ENCODE data around the gene PTGES2.

Gene PTGES2

GRCh38 chr9:128142061-128142460, 14.5 kb upstream of the PTGES2 start:
- Histone ChIP-seq H3K27ac (ENCODE audit: low read depth, low read length) (no peak overlapping the region), H3K79me1 (ENCODE audit: low read length) (peaks cover 13% of the 10 kb centered on the region), H3K18ac (ENCODE audit: low read length) (no peak overlapping the region), H3K4me2 (ENCODE audit: low read length) (no peak overlapping the region), H3K9me3 (ENCODE audit: insufficient read depth, low read depth, low read length) (no peaks in the 10 kb centered on the region), H3K4ac (ENCODE audit: low read depth, low read length) (no peak overlapping the region), H4K8ac (ENCODE audit: low read depth, low read length) (no peak overlapping the region), H3K14ac (ENCODE audit: low read length) (no peak overlapping the region), H2BK5ac (ENCODE audit: low read depth, low read length, poor library complexity) (no peak overlapping the region), H2AK5ac (ENCODE audit: low read length) (no peak overlapping the region), H2BK120ac (ENCODE audit: insufficient read depth, low read length, poor library complexity) (no peak overlapping the region), H3K27me3 (ENCODE audit: insufficient read depth, low read length) (no peaks in the 10 kb centered on the region), H2AFZ (ENCODE audit: insufficient read depth, low read length, poor library complexity) (no peak overlapping the region), H2BK12ac (ENCODE audit: low read length) (no peak overlapping the region), H3K36me3 (ENCODE audit: control insufficient read depth in 1 of 2, insufficient read depth in 2 of 2, low read length in 2 of 2) (no peaks in the 10 kb centered on the region), H4K91ac (ENCODE audit: low read depth, low read length) (no peak overlapping the region), H3K4me1 (ENCODE audit: control insufficient read depth in 1 of 2, insufficient read depth in 2 of 2, low read length in 2 of 2) (peaks cover 14 to 16% of the 10 kb centered on the region in 2 experiments), H3K23ac (ENCODE audit: low read length) (no peak overlapping the region), H4K12ac (ENCODE audit: low read depth, low read length) (no peak overlapping the region), H3K79me2 (ENCODE audit: control insufficient read depth, insufficient read depth, low read length, poor library complexity) (no peaks in the 10 kb centered on the region), H3K4me3 (ENCODE audit: low read depth, low read length) (no peak overlapping the region), H3K9ac (ENCODE audit: low read length) (no peak overlapping the region)
- no peak for DNase-seq
- WGBS (ENCODE audit: extremely low coverage, insufficient coverage, insufficient read length), result no CpG with 5 or more reads among the region's 4 CpGs

GRCh38 chr9:128141604-128142003, 14.1 kb upstream of the PTGES2 start:
- H3K27me3 ChIP-seq (ENCODE audit: insufficient read depth, low read length), result no peaks in the 10 kb centered on the region
- H3K79me1 ChIP-seq (ENCODE audit: low read length), result peaks cover 13% of the 10 kb centered on the region
- no peak overlapping the region for H4K91ac ChIP-seq (ENCODE audit: low read depth, low read length)
- no peak overlapping the region for H3K14ac ChIP-seq (ENCODE audit: low read length)
- no peaks in the 10 kb centered on the region for H3K36me3 ChIP-seq (ENCODE audit: control insufficient read depth in 1 of 2, insufficient read depth in 2 of 2, low read length in 2 of 2)
- no CpG with 5 or more reads among the region's 3 CpGs for whole genome bisulfite sequencing (ENCODE audit: extremely low coverage, insufficient coverage, insufficient read length)
- peaks cover 14 to 16% of the 10 kb centered on the region in 2 experiments for H3K4me1 ChIP-seq (ENCODE audit: control insufficient read depth in 1 of 2, insufficient read depth in 2 of 2, low read length in 2 of 2)
- no peak overlapping the region for H4K8ac ChIP-seq (ENCODE audit: low read depth, low read length)
- H3K4ac ChIP-seq (ENCODE audit: low read depth, low read length), result no peak overlapping the region
- H3K23ac ChIP-seq (ENCODE audit: low read length), result no peak overlapping the region
- H3K79me2 ChIP-seq (ENCODE audit: control insufficient read depth, insufficient read depth, low read length, poor library complexity), result no peaks in the 10 kb centered on the region
- no peaks in the 10 kb centered on the region for H3K9me3 ChIP-seq (ENCODE audit: insufficient read depth, low read depth, low read length)
- no peak overlapping the region for H3K4me3 ChIP-seq (ENCODE audit: low read depth, low read length)
- no peak overlapping the region for H2BK5ac ChIP-seq (ENCODE audit: low read depth, low read length, poor library complexity)
- H2AFZ ChIP-seq (ENCODE audit: insufficient read depth, low read length, poor library complexity), result no peak overlapping the region
- H3K18ac ChIP-seq (ENCODE audit: low read length), result no peak overlapping the region
- no peak for DNase-seq
- H2BK120ac ChIP-seq (ENCODE audit: insufficient read depth, low read length, poor library complexity), result no peak overlapping the region
- no peak overlapping the region for H2AK5ac ChIP-seq (ENCODE audit: low read length)
- no peak overlapping the region for H2BK12ac ChIP-seq (ENCODE audit: low read length)
- H3K27ac ChIP-seq (ENCODE audit: low read depth, low read length), result no peak overlapping the region
- H4K12ac ChIP-seq (ENCODE audit: low read depth, low read length), result no peak overlapping the region
- no peak overlapping the region for H3K4me2 ChIP-seq (ENCODE audit: low read length)
- H3K9ac ChIP-seq (ENCODE audit: low read length), result no peak overlapping the region

GRCh38 chr9:128139621-128140020, 12.1 kb upstream of the PTGES2 start:
- Histone ChIP-seq H3K9ac (ENCODE audit: low read length) (no peak overlapping the region), H3K23ac (ENCODE audit: low read length) (no peak overlapping the region), H2BK5ac (ENCODE audit: low read depth, low read length, poor library complexity) (no peak overlapping the region), H3K79me2 (ENCODE audit: control insufficient read depth, insufficient read depth, low read length, poor library complexity) (no peaks in the 10 kb centered on the region), H3K4me3 (ENCODE audit: low read depth, low read length) (no peak overlapping the region), H3K27me3 (ENCODE audit: insufficient read depth, low read length) (no peaks in the 10 kb centered on the region), H3K4me2 (ENCODE audit: low read length) (no peak overlapping the region), H2BK12ac (ENCODE audit: low read length) (no peak overlapping the region), H4K8ac (ENCODE audit: low read depth, low read length) (no peak overlapping the region), H3K4me1 (ENCODE audit: control insufficient read depth in 1 of 2, insufficient read depth in 2 of 2, low read length in 2 of 2) (no peaks in the 10 kb centered on the region), H2AK5ac (ENCODE audit: low read length) (no peak overlapping the region), H3K14ac (ENCODE audit: low read length) (no peak overlapping the region), H3K36me3 (ENCODE audit: control insufficient read depth in 1 of 2, insufficient read depth in 2 of 2, low read length in 2 of 2) (no peaks in the 10 kb centered on the region), H2BK120ac (ENCODE audit: insufficient read depth, low read length, poor library complexity) (no peak overlapping the region), H3K27ac (ENCODE audit: low read depth, low read length) (no peak overlapping the region), H3K18ac (ENCODE audit: low read length) (no peak overlapping the region), H4K91ac (ENCODE audit: low read depth, low read length) (no peak overlapping the region), H3K79me1 (ENCODE audit: low read length) (no peaks in the 10 kb centered on the region), H4K12ac (ENCODE audit: low read depth, low read length) (no peak overlapping the region), H3K4ac (ENCODE audit: low read depth, low read length) (no peak overlapping the region), H3K9me3 (ENCODE audit: insufficient read depth, low read depth, low read length) (no peaks in the 10 kb centered on the region), H2AFZ (ENCODE audit: insufficient read depth, low read length, poor library complexity) (no peak overlapping the region)
- DNase-seq, result no peak
- no CpG with 5 or more reads among the region's 16 CpGs for WGBS (ENCODE audit: extremely low coverage, insufficient coverage, insufficient read length)

GRCh38 chr9:128138001-128138400, 10.5 kb upstream of the PTGES2 start:
- no peak overlapping the region for H3K23ac ChIP-seq (ENCODE audit: low read length)
- no peak overlapping the region for H4K12ac ChIP-seq (ENCODE audit: low read depth, low read length)
- no peak overlapping the region for H3K9ac ChIP-seq (ENCODE audit: low read length)
- DNase-seq, result no peak
- no peak overlapping the region for H4K91ac ChIP-seq (ENCODE audit: low read depth, low read length)
- no peak overlapping the region for H2BK120ac ChIP-seq (ENCODE audit: insufficient read depth, low read length, poor library complexity)
- H3K79me2 ChIP-seq (ENCODE audit: control insufficient read depth, insufficient read depth, low read length, poor library complexity), result no peaks in the 10 kb centered on the region
- H3K18ac ChIP-seq (ENCODE audit: low read length), result no peak overlapping the region
- no peaks in the 10 kb centered on the region for H3K79me1 ChIP-seq (ENCODE audit: low read length)
- no peaks in the 10 kb centered on the region for H3K4me1 ChIP-seq (ENCODE audit: control insufficient read depth in 1 of 2, insufficient read depth in 2 of 2, low read length in 2 of 2)
- no peak overlapping the region for H2BK12ac ChIP-seq (ENCODE audit: low read length)
- H2BK5ac ChIP-seq (ENCODE audit: low read depth, low read length, poor library complexity), result no peak overlapping the region
- H3K4ac ChIP-seq (ENCODE audit: low read depth, low read length), result no peak overlapping the region
- H4K8ac ChIP-seq (ENCODE audit: low read depth, low read length), result no peak overlapping the region
- no peaks in the 10 kb centered on the region for H3K36me3 ChIP-seq (ENCODE audit: control insufficient read depth in 1 of 2, insufficient read depth in 2 of 2, low read length in 2 of 2)
- no peak overlapping the region for H3K14ac ChIP-seq (ENCODE audit: low read length)
- no peaks in the 10 kb centered on the region for H3K27me3 ChIP-seq (ENCODE audit: insufficient read depth, low read length)
- WGBS (ENCODE audit: extremely low coverage, insufficient coverage, insufficient read length), result no CpG with 5 or more reads among the region's 3 CpGs
- H2AK5ac ChIP-seq (ENCODE audit: low read length), result no peak overlapping the region
- H3K9me3 ChIP-seq (ENCODE audit: insufficient read depth, low read depth, low read length), result no peaks in the 10 kb centered on the region
- H3K4me3 ChIP-seq (ENCODE audit: low read depth, low read length), result no peak overlapping the region
- H3K27ac ChIP-seq (ENCODE audit: low read depth, low read length), result no peak overlapping the region
- H2AFZ ChIP-seq (ENCODE audit: insufficient read depth, low read length, poor library complexity), result no peak overlapping the region
- H3K4me2 ChIP-seq (ENCODE audit: low read length), result no peak overlapping the region

Data from trophoblast cell (in vitro differentiated cells and primary cell).